Panc1 (cell line): ENCODE data around the gene MIA2.

Experiments used
- CTCF ChIP-seq: fragments of 450-650 bp; IDR thresholded peaks from 2 replicates; pipeline ENCODE4 v1.5.1; 2017; ENCODE audit warnings: mild to moderate bottlenecking
- POLR2AphosphoS5 ChIP-seq: IDR thresholded peaks from 2 replicates; pipeline ENCODE4 v1.6.1; 2012; ENCODE audit warnings: mild to moderate bottlenecking, low read depth, low read length, moderate library complexity
- REST ChIP-seq, 2 experiments: IDR thresholded peaks; 2 replicates each; pipeline ENCODE4 v1.6.1; 2011 to 2012; ENCODE audit warnings: low read depth in 2 of 2, control low read depth in 1 of 2, low read length in 1 of 2, mild to moderate bottlenecking in 1 of 2, moderate library complexity in 1 of 2; ENCODE audit not compliant: insufficient read depth in 1 of 2
- TCF7L2 ChIP-seq: IDR thresholded peaks from 2 replicates; pipeline ENCODE4 v1.6.1; 2011; ENCODE audit warnings: mild to moderate bottlenecking, low read depth, low read length, inconsistent platforms

GRCh38 chr14:39265806-39266524 lies 32.2 kb downstream of the MIA2 start:
- no peak for TF ChIP-seq CTCF
- no peak for TF ChIP-seq POLR2AphosphoS5
- no peak for TF ChIP-seq REST (IDR thresholded peaks at IDR 0.05; ENCODE audit: insufficient read depth in 1 of 2, low read depth in 2 of 2, low read length in 1 of 2)
- TF ChIP-seq TCF7L2: no peak
